ENCODE measurements around the gene MYO9B.
A peak's percentile ranks its signal among the peaks of the same experiment; 100 is the strongest.

MYO9B gene

GRCh38 chr19:17128403-17128802, 52.8 kb downstream of the MYO9B start:
- POLR2A ChIA-PET, result no interaction called here

GRCh38 chr19:17128820-17129219, 53.2 kb downstream of the MYO9B start:
- H3K9me3 ChIP-seq (ENCODE audit: control extremely low read depth in 1 of 5, control insufficient read depth in 4 of 5, insufficient read depth in 2 of 5, low read depth in 1 of 5, low read length in 4 of 5), result no peaks in the 10 kb centered on the region
- peaks cover 6 to 38% (median 28%) of the 10 kb centered on the region in 4 experiments for H3K4me1 ChIP-seq (ENCODE audit: control extremely low read depth in 1 of 4, control insufficient read depth in 4 of 4, insufficient read depth in 4 of 4, low read length in 3 of 4)
- H3K36me3 ChIP-seq (ENCODE audit: control insufficient read depth in 4 of 4, insufficient read depth in 4 of 4, low read length in 3 of 4), result peaks cover 0 to 16% (median 3%) of the 10 kb centered on the region in 4 experiments
- peak overlapping the region in 1 of 2 experiments; percentile 16 for H3K27ac ChIP-seq (ENCODE audit: insufficient read depth in 1 of 2, low read depth in 1 of 2, low read length in 2 of 2, poor library complexity in 1 of 2, severe bottlenecking in 2 of 2)
- DNase-seq, result no peak
- CTCF ChIA-PET, result interaction anchor here (1.8 kb wide), 1 partner anchor 13 kb away, joined by 5 read pairs; no protein-coding TSS in a partner anchor
- no peak overlapping the region for H3K4me3 ChIP-seq (ENCODE audit: control insufficient read depth in 1 of 7, extremely low read depth in 1 of 7, insufficient read depth in 4 of 7, low read depth in 2 of 7, low read length in 6 of 7)
- WGBS (ENCODE audit: insufficient coverage), result 98% methylated on average over 6 of the region's 9 CpGs
- H3K27me3 ChIP-seq (replicated peaks in 2 of 5; ENCODE audit: control insufficient read depth in 4 of 5, insufficient read depth in 5 of 5, low read length in 4 of 5), result no peaks in the 10 kb centered on the region
- POLR2A ChIA-PET, result interaction anchor here (0.6 kb wide), 1 partner anchor 211 kb away, joined by 7 read pairs; no protein-coding TSS in a partner anchor

More at GRCh38 chr19:17128403-17128802, 52.8 kb downstream of the MYO9B start:
- 100% methylated on average over 8 of the region's 12 CpGs for WGBS (ENCODE audit: insufficient coverage)
- Histone ChIP-seq H3K27me3 (replicated peaks in 2 of 5; ENCODE audit: control insufficient read depth in 4 of 5, insufficient read depth in 5 of 5, low read length in 4 of 5) (no peaks in the 10 kb centered on the region), H3K9me3 (ENCODE audit: control extremely low read depth in 1 of 5, control insufficient read depth in 4 of 5, insufficient read depth in 2 of 5, low read depth in 1 of 5, low read length in 4 of 5) (no peaks in the 10 kb centered on the region), H3K4me1 (ENCODE audit: control extremely low read depth in 1 of 4, control insufficient read depth in 4 of 4, insufficient read depth in 4 of 4, low read length in 3 of 4) (peaks cover 6 to 38% (median 28%) of the 10 kb centered on the region in 4 experiments), H3K4me3 (ENCODE audit: control insufficient read depth in 1 of 7, extremely low read depth in 1 of 7, insufficient read depth in 4 of 7, low read depth in 2 of 7, low read length in 6 of 7) (no peak overlapping the region), H3K36me3 (ENCODE audit: control insufficient read depth in 4 of 4, insufficient read depth in 4 of 4, low read length in 3 of 4) (peaks cover 0 to 16% (median 3%) of the 10 kb centered on the region in 4 experiments), H3K27ac (ENCODE audit: insufficient read depth in 1 of 2, low read depth in 1 of 2, low read length in 2 of 2, poor library complexity in 1 of 2, severe bottlenecking in 2 of 2) (peak overlapping the region in 1 of 2 experiments; percentile 16)
- CTCF ChIA-PET, result interaction anchor here (1.0 to 1.8 kb wide), 2 partner anchors 12 to 601 kb away, joined by 3 to 5 read pairs; no protein-coding TSS in a partner anchor
- DNase-seq, result no peak

DNA sequence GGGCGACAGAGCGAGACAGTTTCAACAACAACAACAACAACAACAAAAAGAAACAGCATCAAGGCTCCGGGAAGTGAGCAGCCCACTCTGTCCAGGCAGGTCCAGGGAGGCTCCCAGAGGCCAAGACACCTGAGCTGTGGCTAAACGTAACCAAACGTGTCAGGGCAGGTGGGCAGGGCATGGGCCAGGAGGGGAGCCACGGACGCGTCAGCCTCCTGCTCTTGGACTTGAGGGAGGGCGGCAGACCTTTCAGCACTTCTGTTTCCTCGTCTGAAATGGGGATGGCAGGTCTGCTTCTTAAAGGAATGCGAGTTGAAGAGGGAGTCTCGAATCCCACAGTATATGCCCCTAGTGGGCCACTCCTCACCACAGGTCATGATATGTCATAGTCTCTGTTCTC, 53.8 kb downstream of the MYO9B start:
- Histone ChIP-seq H3K27me3 (replicated peaks in 2 of 5; ENCODE audit: control insufficient read depth in 4 of 5, insufficient read depth in 5 of 5, low read length in 4 of 5) (no peaks in the 10 kb centered on the region), H3K36me3 (ENCODE audit: control insufficient read depth in 4 of 4, insufficient read depth in 4 of 4, low read length in 3 of 4) (peaks cover 0 to 16% (median 3%) of the 10 kb centered on the region in 4 experiments), H3K4me1 (ENCODE audit: control extremely low read depth in 1 of 4, control insufficient read depth in 4 of 4, insufficient read depth in 4 of 4, low read length in 3 of 4) (peaks cover 6 to 38% (median 26%) of the 10 kb centered on the region in 4 experiments), H3K9me3 (ENCODE audit: control extremely low read depth in 1 of 5, control insufficient read depth in 4 of 5, insufficient read depth in 2 of 5, low read depth in 1 of 5, low read length in 4 of 5) (no peaks in the 10 kb centered on the region), H3K4me3 (ENCODE audit: control insufficient read depth in 1 of 7, extremely low read depth in 1 of 7, insufficient read depth in 4 of 7, low read depth in 2 of 7, low read length in 6 of 7) (no peak overlapping the region), H3K27ac (ENCODE audit: insufficient read depth in 1 of 2, low read depth in 1 of 2, low read length in 2 of 2, poor library complexity in 1 of 2, severe bottlenecking in 2 of 2) (no peak overlapping the region)
- WGBS (ENCODE audit: insufficient coverage), result 99% methylated on average over 8 of the region's 12 CpGs
- POLR2A ChIA-PET, result interaction anchor here (0.6 kb wide), 1 partner anchor 210 kb away, joined by 7 read pairs; no protein-coding TSS in a partner anchor
- no peak for DNase-seq
- CTCF ChIA-PET, result interaction anchor here (1.8 kb wide), 1 partner anchor 13 kb away, joined by 5 read pairs; no protein-coding TSS in a partner anchor

- Histone ChIP-seq H3K9me3 (ENCODE audit: control extremely low read depth in 1 of 5, control insufficient read depth in 4 of 5, insufficient read depth in 2 of 5, low read depth in 1 of 5, low read length in 4 of 5) (no peaks in the 10 kb centered on the region), H3K36me3 (ENCODE audit: control insufficient read depth in 4 of 4, insufficient read depth in 4 of 4, low read length in 3 of 4) (peaks cover 0 to 11% (median 0%) of the 10 kb centered on the region in 4 experiments), H3K4me3 (ENCODE audit: control insufficient read depth in 1 of 7, extremely low read depth in 1 of 7, insufficient read depth in 4 of 7, low read depth in 2 of 7, low read length in 6 of 7) (peak overlapping the region in 4 of 7 experiments; percentile 30 to 68 (median 56)), H3K27me3 (replicated peaks in 2 of 5; ENCODE audit: control insufficient read depth in 4 of 5, insufficient read depth in 5 of 5, low read length in 4 of 5) (no peaks in the 10 kb centered on the region), H3K27ac (ENCODE audit: insufficient read depth in 1 of 2, low read depth in 1 of 2, low read length in 2 of 2, poor library complexity in 1 of 2, severe bottlenecking in 2 of 2) (peak overlapping the region in 1 of 2 experiments; percentile 75), H3K4me1 (ENCODE audit: control extremely low read depth in 1 of 4, control insufficient read depth in 4 of 4, insufficient read depth in 4 of 4, low read length in 3 of 4) (peaks cover 2 to 20% (median 18%) of the 10 kb centered on the region in 4 experiments)
- peak; percentile 62 to 88 (median 85) for DNase-seq
- 6% methylated on average over 19 of the region's 30 CpGs for WGBS (ENCODE audit: insufficient coverage)
- ChIA-PET CTCF (interaction anchor here (0.8 kb wide), 1 partner anchor 18 kb away, joined by 3 read pairs; no protein-coding TSS in a partner anchor), POLR2A (no interaction called here)
Observed at GRCh38 chr19:17135001-17135853, 59.6 kb downstream of the MYO9B start.

DNA sequence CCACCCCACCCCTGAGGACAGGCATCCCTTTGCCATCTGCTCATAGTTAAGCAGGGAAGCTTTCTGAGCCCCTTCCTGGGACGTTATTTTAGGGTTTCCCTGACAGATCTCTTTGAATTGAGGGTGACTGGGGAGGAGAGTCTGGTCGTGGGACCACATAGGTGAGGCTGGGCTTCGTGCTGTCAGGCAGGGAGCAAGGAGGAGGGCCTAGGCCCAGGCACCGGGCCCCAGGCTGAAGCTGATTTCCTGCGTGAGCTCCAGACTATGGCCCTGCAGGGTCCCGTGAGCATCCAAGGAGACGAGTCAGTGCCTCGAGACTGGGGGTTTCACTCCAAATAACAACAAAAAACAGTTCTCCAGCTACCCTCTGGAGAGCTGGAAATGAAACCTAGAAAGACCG, 60.4 kb downstream of the MYO9B start:
- Histone ChIP-seq H3K4me3 (ENCODE audit: control insufficient read depth in 1 of 7, extremely low read depth in 1 of 7, insufficient read depth in 4 of 7, low read depth in 2 of 7, low read length in 6 of 7) (peak overlapping the region in 1 of 7 experiments; percentile 68), H3K27ac (ENCODE audit: insufficient read depth in 1 of 2, low read depth in 1 of 2, low read length in 2 of 2, poor library complexity in 1 of 2, severe bottlenecking in 2 of 2) (peak overlapping the region in 1 of 2 experiments; percentile 75), H3K36me3 (ENCODE audit: control insufficient read depth in 4 of 4, insufficient read depth in 4 of 4, low read length in 3 of 4) (peaks cover 0 to 11% (median under 1%) of the 10 kb centered on the region in 4 experiments), H3K4me1 (ENCODE audit: control extremely low read depth in 1 of 4, control insufficient read depth in 4 of 4, insufficient read depth in 4 of 4, low read length in 3 of 4) (peaks cover 2 to 20% (median 18%) of the 10 kb centered on the region in 4 experiments), H3K9me3 (ENCODE audit: control extremely low read depth in 1 of 5, control insufficient read depth in 4 of 5, insufficient read depth in 2 of 5, low read depth in 1 of 5, low read length in 4 of 5) (no peaks in the 10 kb centered on the region), H3K27me3 (replicated peaks in 2 of 5; ENCODE audit: control insufficient read depth in 4 of 5, insufficient read depth in 5 of 5, low read length in 4 of 5) (no peaks in the 10 kb centered on the region)
- ChIA-PET CTCF (interaction anchor here (0.8 to 1.5 kb wide), 3 partner anchors 17 to 28 kb away, joined by 3 read pairs; no protein-coding TSS in a partner anchor), POLR2A (no interaction called here)
- DNase-seq, result no peak
- 70% methylated on average over 9 of the region's 9 CpGs for WGBS (ENCODE audit: insufficient coverage)

DNA sequence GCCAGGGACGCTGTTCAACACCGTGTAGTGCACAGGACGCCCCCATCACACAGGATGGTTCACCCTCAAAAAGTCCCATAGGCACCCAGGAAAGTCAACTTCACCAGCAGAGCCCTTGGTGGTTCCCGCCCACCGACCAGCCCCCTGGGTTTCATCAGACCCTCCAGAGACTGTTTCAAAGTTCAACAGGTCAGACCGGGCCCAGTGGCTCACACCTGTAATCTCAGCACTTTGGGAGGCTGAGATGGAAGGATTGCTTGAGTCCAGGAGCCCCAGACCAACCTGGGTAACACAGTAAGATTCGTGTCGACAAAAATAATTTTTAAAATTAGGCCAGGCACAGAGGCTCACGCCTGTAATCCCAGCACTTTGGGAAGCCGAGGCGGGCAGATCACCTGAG, 61.0 kb downstream of the MYO9B start:
- no peak overlapping the region for H3K4me3 ChIP-seq (ENCODE audit: control insufficient read depth in 1 of 7, extremely low read depth in 1 of 7, insufficient read depth in 4 of 7, low read depth in 2 of 7, low read length in 6 of 7)
- no peaks in the 10 kb centered on the region for H3K27me3 ChIP-seq (replicated peaks in 2 of 5; ENCODE audit: control insufficient read depth in 4 of 5, insufficient read depth in 5 of 5, low read length in 4 of 5)
- 92% methylated on average over 8 of the region's 11 CpGs for WGBS (ENCODE audit: insufficient coverage)
- H3K9me3 ChIP-seq (ENCODE audit: control extremely low read depth in 1 of 5, control insufficient read depth in 4 of 5, insufficient read depth in 2 of 5, low read depth in 1 of 5, low read length in 4 of 5), result no peaks in the 10 kb centered on the region
- H3K4me1 ChIP-seq (ENCODE audit: control extremely low read depth in 1 of 4, control insufficient read depth in 4 of 4, insufficient read depth in 4 of 4, low read length in 3 of 4), result peaks cover 2 to 20% (median 18%) of the 10 kb centered on the region in 4 experiments
- ChIA-PET CTCF (interaction anchor here (1.1 to 1.5 kb wide), 3 partner anchors 12 to 28 kb away, joined by 3 read pairs; no protein-coding TSS in a partner anchor), POLR2A (no interaction called here)
- no peak for DNase-seq
- no peak overlapping the region for H3K27ac ChIP-seq (ENCODE audit: insufficient read depth in 1 of 2, low read depth in 1 of 2, low read length in 2 of 2, poor library complexity in 1 of 2, severe bottlenecking in 2 of 2)
- H3K36me3 ChIP-seq (ENCODE audit: control insufficient read depth in 4 of 4, insufficient read depth in 4 of 4, low read length in 3 of 4), result peaks cover 0 to 16% (median 1%) of the 10 kb centered on the region in 4 experiments
